GM19351 (cell line): ENCODE measurements around the gene CCDC170.
"Not testable (repeated sequence)": the region's sequence is repeated elsewhere in the genome, so short reads cannot be mapped to it uniquely, and the experiment has no call there.

Experiments
- ATAC-seq: cut with Tn5 transposase; IDR thresholded peaks from one replicate; pipeline ENCODE4 v1.9.1; 2021; ENCODE audit warnings: mild to moderate bottlenecking, moderate library complexity; ENCODE audit not compliant: unreplicated experiment

The CCDC170 gene

DNA sequence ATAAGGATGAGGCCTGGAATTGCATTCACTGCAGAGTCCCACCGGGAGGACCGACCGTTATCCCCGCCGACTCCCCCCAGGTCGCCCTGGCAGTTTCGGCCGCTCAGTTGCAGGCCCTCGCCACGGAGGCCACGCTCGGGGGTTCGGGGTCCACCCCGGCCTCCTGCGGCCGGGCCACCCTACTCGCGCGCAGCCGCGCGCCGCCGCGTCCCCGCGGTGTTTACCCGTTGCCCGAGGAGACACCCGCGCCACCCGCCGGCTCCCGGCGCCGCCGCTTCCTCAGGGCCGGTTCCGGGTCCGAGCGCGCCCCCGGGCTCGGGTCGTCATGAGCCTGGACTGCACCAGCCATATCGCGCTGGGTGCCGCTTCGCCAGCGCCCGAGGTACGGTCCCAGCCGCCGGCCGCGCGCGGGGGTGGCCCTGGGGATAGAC is at the start of gene CCDC170:
TSS of gene CCDC170 (plus strand) at position 214 of the 431 bp plus-strand sequence. CDS start at position 326, 112 bp downstream.
- peak; percentile 33 for ATAC-seq

- ATAC-seq, result no peak
Observed at GRCh38 chr6:151445482-151445881, 48.3 kb upstream of the CCDC170 start.

GRCh38 chr6:151447237-151447636 is 46.6 kb upstream of the CCDC170 start:
- no peak for ATAC-seq

- ATAC-seq, result no peak
Observed at GRCh38 chr6:151448623-151449022, 45.2 kb upstream of the CCDC170 start.

DNA sequence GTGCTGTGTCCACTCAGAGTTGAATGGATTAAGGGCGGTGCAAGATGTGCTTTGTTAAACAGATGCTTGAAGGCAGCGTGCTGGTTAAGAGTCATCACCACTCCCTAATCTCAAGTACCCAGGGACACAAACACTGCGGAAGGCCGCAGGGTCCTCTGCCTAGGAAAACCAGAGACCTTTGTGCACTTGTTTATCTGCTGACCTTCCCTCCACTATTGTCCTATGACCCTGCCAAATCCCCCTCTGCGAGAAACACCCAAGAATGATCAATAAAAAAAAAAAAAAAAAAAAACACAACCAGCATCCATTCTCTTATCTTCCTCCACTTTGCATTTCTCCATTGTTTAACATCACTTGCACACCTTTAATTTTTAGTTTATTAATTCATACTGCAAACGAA is 42.9 kb upstream of the CCDC170 start:
- not testable (repeated sequence) for ATAC-seq

DNA sequence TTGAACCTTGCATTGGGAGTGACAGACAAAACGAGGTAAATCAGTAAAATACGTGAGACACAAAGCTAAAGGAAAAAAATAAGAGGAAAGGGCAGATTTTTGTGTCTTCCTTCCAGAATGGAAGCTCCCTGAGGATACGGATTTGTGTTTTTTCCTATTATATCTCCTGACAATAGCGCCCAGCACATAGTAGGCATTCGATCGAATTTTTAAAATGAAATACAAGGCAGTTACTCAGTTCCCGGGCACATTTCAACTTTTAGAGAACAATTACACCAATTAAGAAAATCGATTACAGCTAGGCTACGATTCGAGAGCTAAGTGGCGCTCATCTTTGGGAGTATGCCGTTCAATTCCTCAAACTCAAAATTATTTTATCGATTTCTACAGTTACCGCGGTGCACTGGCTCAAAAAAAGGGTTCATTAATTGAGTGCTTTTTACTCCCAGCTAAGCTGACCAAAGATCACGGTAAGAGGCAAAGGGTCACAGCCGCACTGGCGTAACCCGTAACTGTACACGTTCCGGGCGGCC is 42.3 kb upstream of the CCDC170 start:
- ATAC-seq, result peak; percentile 38

- peak; percentile 92 for ATAC-seq
Observed at GRCh38 chr6:151451950-151452749, 41.7 kb upstream of the CCDC170 start, which contains the start of gene RMND1. RMND1 (minus strand) TSS chr6:151452126; CDS start chr6:151445811, 6,315 bp downstream.

DNA sequence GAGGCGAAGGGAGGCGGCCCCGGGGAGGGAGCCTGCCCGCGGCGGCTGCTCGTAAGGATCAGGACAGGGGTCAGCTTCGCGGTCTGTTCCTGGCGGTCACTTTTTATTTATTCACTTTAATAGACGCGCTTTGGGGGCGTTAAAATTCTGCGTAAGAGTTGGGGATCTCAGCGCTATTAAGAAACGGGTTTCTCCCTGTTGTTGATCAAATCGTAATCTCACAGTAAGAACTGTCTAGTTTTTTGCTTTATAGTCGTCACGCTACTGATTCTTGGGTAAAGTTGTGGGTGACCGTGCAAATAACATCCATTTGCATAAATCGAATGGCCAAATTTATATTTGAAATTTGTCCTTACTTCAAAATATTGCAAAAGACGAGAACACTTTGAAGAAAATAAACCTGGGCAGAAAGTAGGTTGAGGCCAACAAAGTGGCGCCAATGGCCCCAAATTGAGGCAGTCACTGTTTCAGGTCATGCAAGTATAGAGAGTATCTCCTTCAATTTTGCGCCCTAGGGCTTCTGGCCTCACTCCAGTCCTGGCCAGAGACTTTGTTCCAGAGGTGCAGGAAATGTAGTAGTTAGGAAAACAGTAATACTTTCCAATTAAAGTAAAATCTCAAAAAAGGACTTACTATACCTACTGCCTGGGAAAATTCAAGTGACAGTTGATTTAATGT is 40.9 kb upstream of the CCDC170 start:
- peak; percentile 0 for ATAC-seq

DNA sequence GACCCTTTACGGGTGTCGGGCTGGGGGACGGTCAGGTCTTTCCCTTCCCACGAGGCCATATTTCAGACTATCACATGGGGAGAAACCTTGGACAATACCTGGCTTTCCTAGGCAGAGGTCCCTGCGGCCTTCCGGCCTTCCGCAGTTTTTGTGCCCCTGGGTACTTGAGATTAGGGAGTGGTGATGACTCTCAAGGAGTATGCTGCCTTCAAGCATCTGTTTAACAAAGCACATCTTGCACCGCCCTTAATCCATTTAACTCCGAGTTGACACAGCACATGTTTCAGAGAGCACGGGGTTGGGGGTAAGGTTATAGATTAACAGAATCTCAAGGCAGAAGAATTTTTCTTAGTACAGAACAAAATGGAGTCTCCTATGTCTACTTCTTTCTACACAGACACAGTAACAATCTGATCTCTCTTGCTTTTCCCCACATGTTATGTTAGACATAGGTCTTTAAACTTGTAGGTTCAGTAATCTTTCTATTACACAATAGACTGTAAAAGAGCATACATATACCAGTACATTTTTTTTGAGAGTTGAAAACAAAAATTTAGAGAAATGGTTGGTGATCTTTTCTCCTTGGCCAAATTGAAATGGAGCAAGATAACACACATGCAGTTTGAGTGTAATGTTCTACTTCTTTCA is 37.9 kb upstream of the CCDC170 start:
- ATAC-seq, result not testable (repeated sequence)

DNA sequence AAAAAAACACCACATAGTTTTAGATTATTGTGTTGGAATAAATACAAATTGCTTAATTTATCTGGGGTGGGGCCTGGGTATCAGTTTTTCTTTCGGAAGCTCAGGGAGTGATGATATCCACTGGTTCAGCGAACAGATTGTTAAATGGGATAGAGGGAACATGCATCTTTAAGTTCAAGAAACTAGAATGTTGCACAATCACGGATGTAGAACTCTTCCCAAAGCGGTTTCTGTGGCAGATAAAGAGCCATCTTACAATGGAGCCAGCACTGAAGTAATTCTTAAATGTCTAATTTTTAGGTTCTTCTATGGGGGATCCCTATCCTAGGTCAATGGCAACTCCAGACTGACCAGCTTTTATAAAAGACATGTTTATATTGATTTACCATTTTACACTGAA is 32.1 kb upstream of the CCDC170 start:
- ATAC-seq, result no peak

- ATAC-seq, result no peak
Observed at GRCh38 chr6:151464702-151465101, 29.1 kb upstream of the CCDC170 start.

- peak; percentile 77 for ATAC-seq
Observed at GRCh38 chr6:151475653-151476523, 17.9 kb upstream of the CCDC170 start.

- no peak for ATAC-seq
Observed at GRCh38 chr6:151477726-151478125, 16.1 kb upstream of the CCDC170 start.

- no peak for ATAC-seq
Observed at GRCh38 chr6:151478670-151479069, 15.1 kb upstream of the CCDC170 start.

GRCh38 chr6:151481786-151482185 is 12.0 kb upstream of the CCDC170 start:
- ATAC-seq, result no peak

GRCh38 chr6:151482290-151482689 is 11.5 kb upstream of the CCDC170 start:
- ATAC-seq, result peak; percentile 64

GRCh38 chr6:151483994-151484393 is 9.8 kb upstream of the CCDC170 start:
- no peak for ATAC-seq

DNA sequence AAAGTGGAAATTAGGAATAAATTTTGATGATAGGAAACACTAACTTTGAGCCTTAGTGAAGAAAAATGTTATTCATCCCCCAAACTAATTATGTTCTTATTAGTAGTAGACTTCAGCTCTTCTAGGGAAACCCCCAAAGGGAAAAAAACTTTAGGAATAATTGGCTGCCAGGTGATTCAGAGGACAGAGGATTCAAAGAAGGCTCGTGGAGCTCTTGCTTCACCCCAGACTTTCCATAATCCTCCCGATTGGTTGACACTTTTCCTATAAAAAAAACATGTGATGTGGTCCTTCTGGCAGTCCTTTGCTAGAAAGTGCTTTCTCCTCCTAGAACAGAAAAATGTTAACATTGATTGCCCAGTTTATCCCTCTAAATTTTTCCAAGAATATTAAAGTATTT is 5.6 kb upstream of the CCDC170 start:
- ATAC-seq, result no peak

GRCh38 chr6:151490996-151491395 is 2.8 kb upstream of the CCDC170 start:
- ATAC-seq, result no peak

DNA sequence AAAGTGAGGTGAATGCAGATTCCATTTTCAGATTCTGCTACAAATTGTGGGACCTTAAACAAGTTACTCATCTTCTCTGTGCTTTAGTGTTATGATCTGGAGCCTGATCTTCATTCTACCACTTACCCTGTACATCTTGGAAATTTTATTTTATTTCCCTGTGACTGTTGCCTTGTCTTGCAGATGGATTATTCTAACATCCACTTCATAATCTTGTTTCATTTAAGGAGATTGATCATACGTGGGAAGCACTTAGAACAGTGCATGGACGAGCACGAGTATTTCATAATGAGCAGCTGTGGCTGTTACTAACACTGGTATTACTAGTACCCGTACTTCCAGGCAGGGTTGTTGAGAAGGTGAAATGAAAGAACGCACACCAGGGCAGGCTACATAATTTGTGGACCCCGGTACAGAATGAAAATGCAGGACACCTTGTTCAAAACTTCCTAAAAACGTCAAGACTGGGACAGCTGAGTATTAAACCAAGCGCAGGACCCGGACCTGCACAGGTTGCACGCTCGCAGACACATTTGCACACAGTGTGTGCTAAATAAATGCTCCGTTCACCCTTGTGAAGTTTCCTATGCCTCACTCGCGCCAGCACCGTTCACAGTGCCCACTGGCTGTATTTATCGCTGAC is 535 bp upstream of the CCDC170 start:
- ATAC-seq, result no peak
